Measurements from ENCODE around the gene RASSF8. TPM values are rescaled to one million over a fixed set of nuclear protein-coding genes. Genes with fewer than 3 reads are reported as not detected.
A peak's percentile ranks its signal among the peaks of the same experiment; 100 is the strongest.
"Not testable (repeated sequence)": the region's sequence is repeated elsewhere in the genome, so short reads cannot be mapped to it uniquely, and the experiment has no call there.

Gene RASSF8
- total RNA-seq, 1 donor from 2014 or later: 19.0 TPM

DNA sequence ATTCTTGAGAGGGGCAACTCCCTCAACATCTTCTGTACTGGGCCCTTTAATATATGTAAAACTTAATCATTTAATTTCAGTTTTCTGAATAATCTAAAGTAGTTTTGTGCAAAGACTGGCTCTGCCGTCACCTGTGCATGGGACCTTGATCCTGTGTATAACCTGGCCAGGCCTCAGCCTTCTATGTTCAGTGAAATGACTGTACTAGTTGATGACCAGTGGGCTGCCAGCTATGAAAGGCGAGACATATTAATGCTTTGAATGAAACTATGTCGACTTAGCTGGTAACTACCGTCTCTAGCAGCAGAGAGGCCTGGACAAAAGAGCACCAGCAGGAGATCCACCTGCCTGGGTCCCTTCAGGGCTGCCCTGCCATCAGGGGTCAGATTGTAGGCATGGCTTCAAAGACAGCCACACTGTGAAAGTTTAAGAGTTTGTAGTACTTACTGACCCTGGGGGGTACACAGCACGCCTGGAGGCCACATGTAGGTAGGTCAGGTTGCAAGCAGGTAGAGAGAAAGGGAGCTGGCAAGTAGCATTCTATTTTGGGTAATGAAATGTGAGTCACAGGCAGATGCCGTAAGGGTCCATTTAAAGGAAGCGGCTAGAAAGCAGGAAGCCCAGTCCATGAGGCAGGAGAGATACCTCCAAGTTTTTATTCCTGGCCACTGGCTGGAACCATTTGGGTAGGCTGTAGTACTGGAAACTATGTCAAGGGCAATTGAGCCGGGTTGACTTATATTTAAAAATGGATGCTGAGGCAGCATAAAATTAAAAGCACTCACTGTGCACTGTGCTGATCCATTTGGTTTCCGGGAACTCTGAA is 89.1 kb downstream of the RASSF8 start:
- TF ChIP-seq, protein P1, sequence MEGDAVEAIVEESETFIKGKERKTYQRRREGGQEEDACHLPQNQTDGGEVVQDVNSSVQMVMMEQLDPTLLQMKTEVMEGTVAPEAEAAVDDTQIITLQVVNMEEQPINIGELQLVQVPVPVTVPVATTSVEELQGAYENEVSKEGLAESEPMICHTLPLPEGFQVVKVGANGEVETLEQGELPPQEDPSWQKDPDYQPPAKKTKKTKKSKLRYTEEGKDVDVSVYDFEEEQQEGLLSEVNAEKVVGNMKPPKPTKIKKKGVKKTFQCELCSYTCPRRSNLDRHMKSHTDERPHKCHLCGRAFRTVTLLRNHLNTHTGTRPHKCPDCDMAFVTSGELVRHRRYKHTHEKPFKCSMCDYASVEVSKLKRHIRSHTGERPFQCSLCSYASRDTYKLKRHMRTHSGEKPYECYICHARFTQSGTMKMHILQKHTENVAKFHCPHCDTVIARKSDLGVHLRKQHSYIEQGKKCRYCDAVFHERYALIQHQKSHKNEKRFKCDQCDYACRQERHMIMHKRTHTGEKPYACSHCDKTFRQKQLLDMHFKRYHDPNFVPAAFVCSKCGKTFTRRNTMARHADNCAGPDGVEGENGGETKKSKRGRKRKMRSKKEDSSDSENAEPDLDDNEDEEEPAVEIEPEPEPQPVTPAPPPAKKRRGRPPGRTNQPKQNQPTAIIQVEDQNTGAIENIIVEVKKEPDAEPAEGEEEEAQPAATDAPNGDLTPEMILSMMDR (IDR thresholded peaks at IDR 0.05; ENCODE audit: insufficient read depth, low read length, severe bottlenecking): no peak
- DNase-seq (ENCODE audit: low read depth): no peak
- H3K27me3 ChIP-seq (ENCODE audit: control insufficient read depth, insufficient read depth, low read length): no peaks in the 10 kb centered on the region
- H3K36me3 ChIP-seq (ENCODE audit: control insufficient read depth, insufficient read depth, low read length): no peaks in the 10 kb centered on the region
- no peak for FAIRE-seq
- H3K4me3 ChIP-seq (ENCODE audit: low read depth, low read length): no peak overlapping the region

DNA sequence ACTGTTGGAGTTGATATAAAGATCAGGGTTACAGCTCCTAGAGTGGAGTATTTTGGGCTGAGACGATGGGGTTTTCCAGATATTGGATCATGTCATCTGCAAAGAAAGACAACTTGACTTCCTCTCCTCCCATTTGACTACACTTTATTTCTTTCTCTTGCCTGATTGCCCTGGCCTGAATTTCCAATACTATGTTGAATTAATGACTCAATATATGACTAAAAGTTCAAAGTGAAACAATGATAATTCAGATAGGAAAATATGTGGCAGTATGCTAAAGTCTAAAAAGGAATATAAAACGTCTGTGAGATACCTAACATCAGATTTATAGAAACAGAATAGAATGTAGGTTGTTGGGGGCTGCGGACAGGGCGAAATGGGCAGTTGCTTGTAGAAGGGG is 94.2 kb downstream of the RASSF8 start:
- TF ChIP-seq, protein P1 (IDR thresholded peaks at IDR 0.05; ENCODE audit: insufficient read depth, low read length, severe bottlenecking): no peak
- DNase-seq (ENCODE audit: low read depth): peak; percentile 33
- Histone ChIP-seq H3K4me3 (ENCODE audit: low read depth, low read length) (no peak overlapping the region), H3K27me3 (ENCODE audit: control insufficient read depth, insufficient read depth, low read length) (no peaks in the 10 kb centered on the region), H3K36me3 (ENCODE audit: control insufficient read depth, insufficient read depth, low read length) (no peaks in the 10 kb centered on the region)
- no peak for FAIRE-seq

DNA sequence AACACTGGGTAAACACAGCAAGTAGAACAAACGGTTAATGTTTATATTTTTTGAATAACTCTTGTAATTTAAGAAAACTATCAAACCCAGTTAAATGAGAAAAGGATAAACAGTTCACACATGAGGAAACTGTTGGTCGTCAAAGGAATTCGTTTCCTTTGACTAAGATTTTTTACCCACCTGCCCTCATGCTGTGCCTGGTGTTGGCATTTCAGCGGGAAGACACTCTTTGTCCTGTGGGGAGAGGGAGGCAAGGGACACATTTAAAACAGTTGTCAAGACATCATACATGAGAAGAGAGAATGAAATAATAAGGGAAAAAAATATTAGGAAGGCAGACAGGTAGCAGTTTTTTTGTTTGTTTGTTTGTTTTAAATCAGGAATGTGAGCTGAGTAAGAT is 95.9 kb downstream of the RASSF8 start:
- no peaks in the 10 kb centered on the region for H3K27me3 ChIP-seq (ENCODE audit: control insufficient read depth, insufficient read depth, low read length)
- DNase-seq (ENCODE audit: low read depth): no peak
- FAIRE-seq: no peak
- TF ChIP-seq, protein P1 (IDR thresholded peaks at IDR 0.05; ENCODE audit: insufficient read depth, low read length, severe bottlenecking): no peak
- H3K36me3 ChIP-seq (ENCODE audit: control insufficient read depth, insufficient read depth, low read length): no peaks in the 10 kb centered on the region
- no peak overlapping the region for H3K4me3 ChIP-seq (ENCODE audit: low read depth, low read length)

DNA sequence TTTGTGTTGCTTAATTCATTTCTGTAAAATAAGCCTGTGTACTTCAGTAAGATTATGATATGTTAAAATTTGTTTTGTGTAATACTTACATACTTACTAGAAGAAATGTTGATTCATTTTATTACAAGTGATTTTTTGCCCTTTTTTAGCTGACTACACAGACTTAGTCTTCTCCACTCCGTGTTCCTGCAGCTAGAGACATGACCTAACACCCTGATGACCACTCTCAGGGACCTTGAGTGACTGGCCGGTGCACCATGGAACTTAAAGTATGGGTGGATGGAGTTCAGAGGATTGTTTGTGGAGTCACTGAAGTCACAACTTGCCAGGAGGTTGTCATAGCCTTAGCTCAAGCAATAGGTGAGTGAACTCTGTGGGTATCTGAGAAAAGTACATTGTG is 96.6 kb downstream of the RASSF8 start:
- FAIRE-seq: no peak
- Histone ChIP-seq H3K27me3 (ENCODE audit: control insufficient read depth, insufficient read depth, low read length) (no peaks in the 10 kb centered on the region), H3K36me3 (ENCODE audit: control insufficient read depth, insufficient read depth, low read length) (no peaks in the 10 kb centered on the region), H3K4me3 (ENCODE audit: low read depth, low read length) (no peak overlapping the region)
- TF ChIP-seq, protein P1 (IDR thresholded peaks at IDR 0.05; ENCODE audit: insufficient read depth, low read length, severe bottlenecking): no peak
- no peak for DNase-seq (ENCODE audit: low read depth)

DNA sequence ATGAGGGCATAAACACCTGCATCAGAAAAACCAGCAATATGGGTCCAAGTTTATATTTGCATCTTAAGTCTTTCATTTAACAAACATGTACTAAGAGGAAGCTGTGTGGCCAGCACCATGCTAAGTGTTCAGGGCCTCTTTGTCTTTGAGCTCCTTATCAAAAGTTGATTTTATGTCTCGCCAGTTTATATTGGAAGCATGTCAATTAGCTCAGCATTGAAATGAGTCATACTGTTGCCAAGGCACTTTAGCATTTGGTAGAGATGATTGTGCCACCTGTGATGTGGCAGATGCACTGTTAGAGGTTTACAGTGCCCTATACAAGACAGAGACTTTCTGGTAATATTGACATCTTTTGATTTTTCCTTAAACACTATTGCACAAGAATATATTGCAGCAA is 97.9 kb downstream of the RASSF8 start:
- no peaks in the 10 kb centered on the region for H3K36me3 ChIP-seq (ENCODE audit: control insufficient read depth, insufficient read depth, low read length)
- no peak overlapping the region for H3K4me3 ChIP-seq (ENCODE audit: low read depth, low read length)
- FAIRE-seq (no peak), DNase-seq (ENCODE audit: low read depth) (peak; percentile 69)
- TF ChIP-seq, protein P1 (IDR thresholded peaks at IDR 0.05; ENCODE audit: insufficient read depth, low read length, severe bottlenecking): no peak
- no peaks in the 10 kb centered on the region for H3K27me3 ChIP-seq (ENCODE audit: control insufficient read depth, insufficient read depth, low read length)

DNA sequence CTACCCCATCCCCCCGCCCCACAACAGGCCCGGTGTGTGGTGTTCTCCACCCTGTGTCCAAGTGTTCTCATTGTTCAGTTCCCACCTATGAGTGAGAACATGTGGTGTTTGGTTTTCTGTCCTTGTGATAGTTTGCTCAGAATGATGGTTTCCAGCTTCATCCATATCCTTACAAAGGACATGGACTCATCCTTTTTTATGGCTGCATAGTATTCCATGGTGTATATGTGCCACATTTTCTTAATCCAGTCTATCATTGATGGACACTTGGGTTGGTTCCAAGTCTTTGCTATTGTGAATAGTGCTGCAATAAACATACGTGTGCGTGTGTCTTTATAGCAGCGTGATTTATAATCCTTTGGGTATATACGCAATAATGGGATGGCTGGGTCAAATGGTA is 98.8 kb downstream of the RASSF8 start:
- not testable (repeated sequence) for FAIRE-seq; H3K27me3 ChIP-seq (ENCODE audit: control insufficient read depth, insufficient read depth, low read length); H3K36me3 ChIP-seq (ENCODE audit: control insufficient read depth, insufficient read depth, low read length); DNase-seq (ENCODE audit: low read depth); H3K4me3 ChIP-seq (ENCODE audit: low read depth, low read length)

Measured in bronchial epithelial cell (primary cell).